RKO (cell line): ENCODE results near the gene P3H1.
"Not testable (repeated sequence)": the region's sequence is repeated elsewhere in the genome, so short reads cannot be mapped to it uniquely, and the experiment has no call there.

Experiments used
- DNase-seq: peaks from one replicate; pipeline ENCODE4 v3.0.0-alpha.2; 2016; ENCODE audit warnings: low spot score

P3H1 gene

DNA sequence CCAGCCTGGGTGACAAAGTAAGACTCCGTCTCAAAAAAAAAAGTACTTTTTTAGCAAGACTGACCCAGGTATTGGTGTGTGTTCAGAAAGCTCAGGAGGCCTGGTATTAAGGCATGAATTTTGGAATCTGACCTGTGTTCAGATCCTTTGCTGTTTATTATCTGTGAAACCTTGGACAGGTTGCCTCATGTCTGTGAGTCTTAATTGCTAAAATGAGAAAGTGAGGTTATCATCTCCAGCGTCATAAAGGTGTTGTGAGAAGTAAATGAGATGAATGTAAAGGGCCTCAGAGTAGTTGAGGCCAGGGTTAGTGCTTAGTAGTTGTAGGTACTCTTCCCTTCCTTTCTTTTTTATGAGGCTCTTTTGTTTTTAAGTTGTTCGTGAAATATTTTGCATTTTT, 3.0 kb upstream of the P3H1 start:
- DNase-seq: no peak

GRCh38 chr1:42768172-42768571, 1.3 kb upstream of the P3H1 start:
- no peak for DNase-seq

GRCh38 chr1:42767510-42768000, 727 bp upstream of the P3H1 start:
- DNase-seq: peak; percentile 47

- peak; percentile 91 for DNase-seq
Observed at GRCh38 chr1:42765832-42766740, 742 bp downstream of the P3H1 start.

DNA sequence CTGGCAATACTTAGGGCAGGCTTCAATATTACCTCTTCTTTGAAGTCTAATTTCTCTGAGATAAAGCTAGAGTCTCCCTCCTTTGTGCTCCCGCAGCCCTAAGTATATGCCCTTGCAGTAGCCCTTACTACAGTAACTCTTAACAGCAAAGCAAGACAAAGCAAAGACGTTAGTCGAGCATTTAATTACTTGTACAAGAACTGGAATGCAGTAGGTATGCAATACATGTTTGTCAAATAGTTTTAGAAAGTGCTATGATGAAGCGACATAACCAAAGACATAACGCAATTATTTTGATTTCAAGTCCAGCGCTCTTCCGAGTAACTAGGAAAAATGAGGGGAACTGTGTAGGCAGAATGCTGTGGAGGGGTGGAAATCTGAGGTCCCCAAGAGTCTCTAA, 1.6 kb downstream of the P3H1 start:
- DNase-seq: peak; percentile 13

DNA sequence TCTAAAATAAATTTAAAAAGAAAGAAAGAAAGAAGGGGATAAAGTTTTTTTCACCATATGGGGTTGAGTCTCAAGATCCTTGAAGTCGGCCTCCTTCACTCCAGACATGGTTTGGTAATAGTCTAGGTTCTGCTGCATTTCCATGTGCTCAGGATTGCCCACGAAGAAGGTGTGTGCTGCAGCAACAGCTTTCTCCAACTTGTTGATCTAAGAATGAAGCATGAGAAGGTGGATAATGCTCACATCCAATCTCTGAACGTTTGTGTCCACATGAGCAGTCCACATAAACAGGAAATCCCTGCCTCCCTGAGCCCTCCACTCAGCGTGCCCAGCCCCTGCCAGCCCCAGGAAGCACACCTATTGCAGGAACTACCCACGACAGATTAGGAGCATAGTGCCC, 4.6 kb downstream of the P3H1 start:
- no peak for DNase-seq

DNA sequence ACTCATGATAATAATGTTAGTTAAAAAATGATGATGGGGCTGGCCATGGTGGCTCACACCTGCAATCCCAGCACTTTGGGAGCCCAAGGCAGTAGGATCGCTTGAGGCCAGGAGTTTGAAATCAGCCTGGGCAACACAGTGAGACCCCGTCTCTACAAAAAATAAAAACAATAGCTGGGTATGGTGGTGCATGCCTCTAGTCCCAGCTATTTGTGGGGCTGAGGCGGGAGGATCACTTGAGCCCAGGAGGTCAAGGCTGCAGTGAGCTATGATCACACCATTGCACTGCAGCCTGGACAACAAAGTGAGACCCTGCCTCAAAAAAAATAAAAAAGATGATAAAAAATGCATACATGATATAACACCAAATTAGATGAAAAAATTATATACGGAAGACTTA, 5.3 kb downstream of the P3H1 start:
- DNase-seq: no peak

DNA sequence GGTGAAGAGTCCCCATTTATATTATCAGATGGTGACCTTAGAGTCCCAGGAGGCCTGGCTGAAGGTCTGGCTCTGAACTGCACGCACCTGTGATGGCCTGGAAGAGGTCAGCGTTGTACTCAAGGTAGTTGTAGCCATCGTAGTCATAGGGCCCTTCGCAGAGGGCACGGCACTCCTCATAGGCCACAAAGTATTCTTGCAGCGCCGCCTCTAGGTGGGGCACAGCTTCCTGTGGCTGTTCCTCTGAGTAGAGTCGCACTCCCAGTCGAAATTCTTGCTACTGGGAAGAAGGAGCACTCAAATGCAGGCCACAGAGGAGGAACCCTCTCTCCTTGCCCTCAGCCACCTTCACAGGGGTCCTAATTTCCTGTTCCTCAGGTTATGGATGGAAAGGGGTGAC, 7.7 kb downstream of the P3H1 start:
- DNase-seq: no peak

DNA sequence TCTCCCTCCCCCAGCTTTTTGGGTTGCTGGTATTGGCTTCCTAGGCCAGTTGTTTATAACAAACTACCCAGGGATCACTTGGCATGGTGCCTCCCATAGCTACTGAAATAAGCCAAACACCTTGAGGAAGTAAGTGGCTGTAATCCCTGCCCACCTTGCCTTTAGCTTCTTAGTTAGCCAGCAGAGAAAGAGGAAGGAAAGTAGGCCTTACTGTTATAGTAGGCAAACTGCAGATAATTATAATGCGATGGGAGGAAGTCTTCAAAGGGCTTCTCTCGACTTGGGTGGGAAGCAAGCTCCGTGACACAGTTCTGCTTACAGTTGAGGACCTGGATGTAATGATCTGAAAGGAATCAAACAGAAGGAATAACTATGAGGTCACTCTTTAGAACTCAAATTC, 8.2 kb downstream of the P3H1 start:
- no peak for DNase-seq

GRCh38 chr1:42757892-42758275, 8.9 kb downstream of the P3H1 start:
- no peak for DNase-seq

- peak; percentile 83 for DNase-seq
Observed at GRCh38 chr1:42756956-42757891, 9.6 kb downstream of the P3H1 start.

- DNase-seq: no peak
Observed at GRCh38 chr1:42753070-42753469, 13.8 kb downstream of the P3H1 start.

DNA sequence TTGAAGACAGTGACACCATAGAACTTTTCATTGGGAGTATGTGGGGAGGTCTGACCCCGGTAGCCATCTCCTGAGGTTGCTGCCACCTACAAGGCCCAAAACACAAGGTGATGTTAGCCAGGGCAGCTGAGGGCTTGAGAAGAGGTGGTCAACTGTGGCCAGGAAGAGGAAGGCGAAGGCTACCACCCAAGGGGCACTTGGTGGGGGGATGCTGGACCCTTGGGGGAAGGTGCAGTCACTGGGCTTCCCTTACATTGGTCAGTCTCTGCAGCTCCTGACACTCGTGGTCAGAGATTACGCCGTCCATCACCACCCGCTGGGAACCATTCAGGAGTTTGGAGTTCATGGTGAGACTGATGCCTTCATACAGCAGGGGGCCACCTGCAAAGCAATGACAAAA, 14.5 kb downstream of the P3H1 start:
- no peak for DNase-seq

DNA sequence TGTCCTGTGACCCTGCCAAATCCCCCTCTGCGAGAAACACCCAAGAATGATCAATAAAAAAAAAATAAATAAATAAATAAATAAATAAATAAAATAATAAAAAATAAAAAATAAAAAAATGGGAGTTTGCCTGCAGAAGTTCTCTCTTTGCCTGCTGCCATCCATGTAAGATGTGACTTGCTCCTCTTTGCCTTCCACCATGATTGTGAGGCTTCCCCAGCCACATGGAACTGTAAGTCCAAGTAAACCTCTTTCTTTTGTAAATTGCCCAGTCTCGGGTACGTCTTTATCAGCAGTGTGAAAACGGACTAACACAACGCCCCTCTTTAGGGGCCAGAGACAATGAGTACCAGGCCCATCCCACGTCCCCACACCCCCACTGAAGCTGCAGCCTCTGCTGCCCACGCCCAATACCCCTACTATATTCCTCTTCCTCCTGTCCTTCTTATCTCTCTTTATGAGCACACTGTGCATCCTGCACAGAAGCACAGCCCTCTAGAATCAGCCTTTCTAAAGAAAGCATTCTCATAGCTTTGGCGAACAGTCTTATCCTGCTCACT, 15.2 kb downstream of the P3H1 start:
- not testable (repeated sequence) for DNase-seq

DNA sequence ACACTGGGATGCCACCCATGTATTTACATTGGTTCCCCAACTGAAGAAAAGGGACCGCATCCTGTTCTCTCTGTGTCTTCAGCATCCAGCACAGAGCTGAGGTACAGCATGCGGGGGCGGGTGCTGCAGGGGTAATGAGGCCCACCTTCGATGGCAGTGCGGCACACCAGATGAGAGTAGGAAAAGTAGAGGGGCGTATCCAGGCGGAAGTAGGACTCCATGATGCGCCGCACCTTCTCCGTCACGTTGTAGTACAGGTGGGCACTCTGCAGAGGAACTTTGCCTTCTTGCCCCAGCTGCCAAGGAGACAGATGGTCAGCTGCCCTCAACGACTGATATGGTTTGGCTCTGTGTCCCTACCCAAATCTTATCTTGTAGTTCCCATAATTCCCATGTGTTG, 16.8 kb downstream of the P3H1 start:
- no peak for DNase-seq

DNA sequence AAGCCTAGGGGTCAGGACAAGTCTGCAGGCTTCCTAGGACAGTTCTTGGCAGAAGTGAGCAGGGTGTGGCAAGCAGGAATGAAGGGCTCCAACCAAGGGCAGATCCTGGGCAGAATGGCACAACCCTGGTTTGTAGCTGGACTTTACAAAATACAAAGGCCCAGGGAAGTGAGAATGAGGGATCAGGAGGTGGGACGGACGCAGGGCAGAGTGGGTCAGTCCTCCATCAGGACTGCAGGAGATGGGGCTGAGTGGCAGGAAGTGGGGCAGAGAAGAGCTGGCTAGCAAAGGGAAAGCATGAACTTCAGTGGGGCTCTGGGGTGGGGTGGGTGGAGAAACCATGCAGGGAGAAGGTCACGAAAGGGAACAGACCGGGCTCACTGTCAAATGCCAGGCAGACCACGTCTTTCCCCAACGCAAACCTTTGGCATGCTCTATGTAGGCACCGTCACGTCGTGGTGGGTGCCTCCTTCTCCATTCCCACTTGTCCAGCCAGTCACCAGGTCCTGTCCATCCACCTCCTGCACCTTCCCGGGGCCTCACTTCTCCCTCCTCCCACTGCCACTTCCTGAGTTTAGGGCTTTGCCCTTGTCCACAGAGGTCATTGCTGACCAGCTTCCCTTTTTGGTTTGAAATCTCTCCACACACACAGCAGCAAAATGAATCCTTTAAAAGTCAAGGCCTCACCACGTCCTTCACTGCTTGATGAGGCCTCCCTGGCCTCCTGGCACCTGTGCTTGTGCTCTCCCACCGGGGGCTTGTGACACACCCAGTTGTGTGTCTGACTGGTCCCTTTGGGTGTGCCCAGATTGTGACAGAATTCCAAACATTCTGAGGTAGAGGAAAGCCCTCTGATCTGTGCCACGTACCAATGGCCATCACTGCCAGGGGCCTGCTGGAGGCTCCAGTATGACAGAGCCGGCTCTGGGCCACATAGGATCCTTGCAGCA, 18.1 kb downstream of the P3H1 start:
- no peak for DNase-seq

DNA sequence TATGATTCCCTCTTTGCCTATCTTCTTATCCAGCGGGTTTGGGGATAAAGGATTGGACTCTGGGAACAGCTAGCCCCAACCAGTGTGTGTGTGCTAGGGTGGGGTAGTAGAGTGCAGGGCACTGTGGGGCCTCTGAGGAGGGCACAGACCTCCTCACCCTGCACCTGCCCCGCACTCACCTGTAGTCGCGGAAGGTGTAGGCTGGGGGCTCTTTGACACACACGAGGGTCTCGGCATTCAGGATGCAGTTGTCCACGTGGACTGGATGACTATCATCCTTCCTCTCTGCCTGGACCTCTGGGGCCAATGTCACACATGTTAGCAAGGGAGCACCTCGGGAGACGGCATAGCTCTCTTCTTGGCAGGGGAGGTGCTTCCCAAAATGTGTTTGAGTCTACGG, 18.8 kb downstream of the P3H1 start:
- DNase-seq: no peak

DNA sequence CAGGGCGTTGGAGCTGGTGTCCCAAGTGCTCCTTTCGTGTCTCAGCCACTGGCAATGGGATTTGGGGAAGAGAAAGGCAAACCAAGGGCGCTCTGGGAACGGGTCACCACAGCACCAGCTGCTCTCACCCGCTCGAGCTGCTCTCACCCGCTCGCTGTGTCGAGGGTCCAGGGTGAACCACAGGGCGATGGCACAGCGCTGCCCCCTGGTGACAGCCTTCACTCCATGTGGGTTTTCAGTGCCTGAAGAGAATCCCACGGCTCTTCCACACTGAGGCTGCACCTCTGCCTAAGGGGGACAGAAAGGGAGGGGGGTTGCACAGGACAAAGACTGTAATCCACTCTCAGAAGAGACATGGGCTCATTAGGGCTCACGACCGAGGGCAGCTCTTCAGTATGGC, 19.7 kb downstream of the P3H1 start:
- DNase-seq: no peak

DNA sequence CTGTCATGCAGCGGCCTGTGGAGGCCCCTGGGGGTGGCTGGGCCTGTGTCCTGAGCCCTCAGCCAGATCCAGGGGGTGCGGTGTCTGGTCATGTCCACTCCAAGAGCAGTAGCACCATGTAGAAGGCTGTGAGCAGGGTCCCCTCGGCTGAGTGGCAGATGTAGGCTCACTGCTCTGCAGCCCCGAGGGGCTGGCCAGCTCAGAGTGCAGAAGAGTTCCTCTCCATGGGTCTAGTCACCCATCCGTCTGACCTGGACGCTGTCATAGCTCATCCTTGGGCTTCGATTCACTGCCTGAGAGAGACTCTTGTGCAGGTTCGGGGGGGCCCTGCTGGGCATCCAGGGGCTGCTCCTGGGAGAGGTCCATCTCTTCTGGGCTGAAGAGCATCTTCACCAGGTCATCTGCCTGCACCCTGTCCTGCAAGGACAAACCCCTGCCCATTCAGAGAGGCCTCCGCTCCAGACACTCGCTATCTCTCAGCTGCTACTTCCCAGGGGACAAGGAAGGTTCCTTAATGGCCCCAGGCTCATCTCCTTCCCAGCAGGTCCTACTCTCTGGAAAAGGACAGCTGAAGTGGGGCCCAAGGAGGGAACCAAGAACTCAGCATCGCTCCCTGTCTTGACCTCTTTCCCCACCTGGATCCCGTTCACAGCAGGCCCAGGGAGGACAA, 20.3 kb downstream of the P3H1 start:
- DNase-seq: no peak

DNA sequence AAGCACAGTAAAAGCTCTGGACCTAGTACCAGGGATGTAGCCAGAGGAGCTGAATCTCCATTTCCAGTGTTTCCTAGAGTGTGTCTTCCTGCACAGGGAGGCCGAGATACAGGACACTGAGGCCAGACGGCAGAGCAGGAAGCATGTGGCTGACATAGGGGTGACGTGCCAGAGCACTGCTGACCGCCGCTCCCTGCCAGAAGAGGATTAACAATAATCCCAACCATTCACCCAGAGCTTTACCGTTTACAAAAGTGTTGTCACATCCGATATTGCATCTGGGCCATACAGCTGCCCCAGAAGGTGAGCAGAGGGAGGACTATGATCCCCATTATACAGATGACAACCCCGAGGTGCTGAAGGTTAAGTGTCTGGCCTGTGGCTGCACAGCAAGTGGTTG, 21.0 kb downstream of the P3H1 start:
- DNase-seq: no peak

GRCh38 chr1:42744148-42744413, 22.7 kb downstream of the P3H1 start:
- no peak for DNase-seq
